Osteoblast (primary cell): ENCODE data around the gene IRF8. TPM values are rescaled to one million over a fixed set of nuclear protein-coding genes. Genes with fewer than 3 reads are reported as not detected.
"Not testable (repeated sequence)": the region's sequence is repeated elsewhere in the genome, so short reads cannot be mapped to it uniquely, and the experiment has no call there.

Source experiments
- DNase-seq: peaks from one replicate; pipeline ENCODE4 v3.0.0; 2011; ENCODE audit warnings: low spot score, mixed read lengths; ENCODE audit not compliant: insufficient read length; ENCODE audit errors: missing footprints
- H2AFZ ChIP-seq: 2 replicates; pipeline ENCODE4 v1.6.0; 2011; ENCODE audit warnings: mild to moderate bottlenecking, low read length
- H3K27ac ChIP-seq: 2 replicates; pipeline ENCODE4 v1.5.1; 2011; ENCODE audit warnings: mild to moderate bottlenecking, low read depth, low read length, moderate library complexity
- H3K27me3 ChIP-seq: 2 replicates; pipeline ENCODE4 v1.6.0; 2012; ENCODE audit warnings: mild to moderate bottlenecking, control low read depth, inconsistent platforms, low read length, moderate library complexity; ENCODE audit not compliant: insufficient read depth
- H3K36me3 ChIP-seq: 2 replicates; pipeline ENCODE4 v1.5.1; 2011; ENCODE audit warnings: mild to moderate bottlenecking, low read length, control low read depth, moderate library complexity; ENCODE audit not compliant: insufficient read depth
- H3K4me1 ChIP-seq: 2 replicates; pipeline ENCODE4 v1.5.1; 2011; ENCODE audit warnings: mild to moderate bottlenecking, low read length, control low read depth, moderate library complexity; ENCODE audit not compliant: insufficient read depth
- H3K4me2 ChIP-seq: 2 replicates; pipeline ENCODE4 v1.6.0; 2011; ENCODE audit warnings: mild to moderate bottlenecking, low read length; ENCODE audit not compliant: insufficient read depth
- H3K4me3 ChIP-seq: fragments of 200-600 bp; sonication (generic); 3 replicates; pipeline ENCODE4 v1.5.1; 2012; ENCODE audit warnings: mild to moderate bottlenecking, low read length, inconsistent platforms; ENCODE audit not compliant: insufficient read depth
- H3K79me2 ChIP-seq: 2 replicates; pipeline ENCODE4 v1.6.0; 2012; ENCODE audit warnings: mild to moderate bottlenecking, low read length, control low read depth, inconsistent platforms; ENCODE audit not compliant: insufficient read depth
- H3K9me3 ChIP-seq: 2 replicates; pipeline ENCODE4 v1.5.1; 2011; ENCODE audit warnings: low read depth, low read length, control low read depth
- H4K20me1 ChIP-seq: 2 replicates; pipeline ENCODE4 v1.6.0; 2012; ENCODE audit warnings: mild to moderate bottlenecking, low read length, control low read depth; ENCODE audit not compliant: insufficient read depth
- total RNA-seq: library from RNA; depleted of rRNA; stranded (reverse); fragments of >200 nt; gene quantifications from 2 replicates; pipeline ENCODE4 v1.2.3, GENCODE V29; 2012
- TF ChIP-seq, protein P1 (sequence below): IDR thresholded peaks from 2 replicates; pipeline ENCODE4 v1.5.1; 2011; ENCODE audit warnings: mild to moderate bottlenecking, low read depth, low read length, moderate library complexity; ENCODE audit errors: extremely low read depth

Gene IRF8
- total RNA-seq, 1 donor: 0.36 TPM

DNA sequence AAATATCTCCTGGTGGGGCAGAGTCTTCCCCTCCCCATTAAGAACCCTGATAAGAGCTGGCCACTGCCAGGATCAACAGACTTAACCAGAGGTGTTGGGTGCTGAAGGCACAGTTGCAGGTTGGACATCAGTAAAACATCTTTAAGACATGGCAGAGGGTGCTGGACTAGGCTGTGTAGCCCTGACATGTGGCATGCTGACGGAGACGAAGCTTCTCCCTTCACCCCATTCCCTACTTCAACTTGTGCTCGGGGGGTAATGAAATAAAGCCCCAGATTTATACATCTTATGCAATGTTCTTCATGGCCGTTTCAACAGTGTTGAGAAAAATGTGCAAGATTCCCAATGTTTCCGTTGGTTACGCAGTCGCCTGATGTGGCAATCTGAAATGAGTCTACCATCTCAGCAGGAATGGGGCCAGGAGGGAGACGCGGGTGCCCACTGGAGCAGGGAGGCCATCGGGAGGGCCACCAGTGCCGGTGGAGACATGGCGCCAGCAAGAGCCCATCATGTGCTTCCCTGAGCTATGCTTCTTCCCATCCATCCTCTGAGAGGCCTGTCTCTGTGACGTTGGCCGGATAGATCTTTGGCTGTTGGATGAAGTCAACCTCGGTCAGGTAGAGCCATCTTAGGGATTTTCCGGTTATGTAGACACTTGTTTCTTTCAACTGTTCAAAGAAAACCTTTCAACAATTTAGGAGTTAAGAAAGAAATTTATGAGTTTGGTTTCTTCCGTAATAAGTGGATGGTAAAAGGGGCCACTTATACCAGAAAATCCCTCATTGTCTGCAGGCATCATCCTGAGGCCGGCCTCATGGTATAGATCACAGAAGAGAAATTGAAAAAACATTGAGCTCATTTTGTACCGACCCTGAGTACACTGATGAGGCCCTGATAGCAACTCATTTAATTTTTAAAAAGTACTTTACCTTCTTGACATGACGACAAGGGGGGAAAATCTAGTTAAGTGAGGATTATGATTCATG is 6.4 kb downstream of the IRF8 start:
- Histone ChIP-seq H4K20me1 (no peaks in the 10 kb centered on the region), H3K4me3 (no peak overlapping the region), H3K36me3 (no peaks in the 10 kb centered on the region), H3K27me3 (peaks cover 29% of the 10 kb centered on the region), H3K79me2 (no peaks in the 10 kb centered on the region), H2AFZ (no peak overlapping the region), H3K4me1 (no peaks in the 10 kb centered on the region), H3K27ac (no peak overlapping the region), H3K4me2 (no peak overlapping the region), H3K9me3 (no peaks in the 10 kb centered on the region)
- no peak for DNase-seq
- TF ChIP-seq, protein P1, sequence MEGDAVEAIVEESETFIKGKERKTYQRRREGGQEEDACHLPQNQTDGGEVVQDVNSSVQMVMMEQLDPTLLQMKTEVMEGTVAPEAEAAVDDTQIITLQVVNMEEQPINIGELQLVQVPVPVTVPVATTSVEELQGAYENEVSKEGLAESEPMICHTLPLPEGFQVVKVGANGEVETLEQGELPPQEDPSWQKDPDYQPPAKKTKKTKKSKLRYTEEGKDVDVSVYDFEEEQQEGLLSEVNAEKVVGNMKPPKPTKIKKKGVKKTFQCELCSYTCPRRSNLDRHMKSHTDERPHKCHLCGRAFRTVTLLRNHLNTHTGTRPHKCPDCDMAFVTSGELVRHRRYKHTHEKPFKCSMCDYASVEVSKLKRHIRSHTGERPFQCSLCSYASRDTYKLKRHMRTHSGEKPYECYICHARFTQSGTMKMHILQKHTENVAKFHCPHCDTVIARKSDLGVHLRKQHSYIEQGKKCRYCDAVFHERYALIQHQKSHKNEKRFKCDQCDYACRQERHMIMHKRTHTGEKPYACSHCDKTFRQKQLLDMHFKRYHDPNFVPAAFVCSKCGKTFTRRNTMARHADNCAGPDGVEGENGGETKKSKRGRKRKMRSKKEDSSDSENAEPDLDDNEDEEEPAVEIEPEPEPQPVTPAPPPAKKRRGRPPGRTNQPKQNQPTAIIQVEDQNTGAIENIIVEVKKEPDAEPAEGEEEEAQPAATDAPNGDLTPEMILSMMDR: no peak

GRCh38 chr16:85906349-85906748 is 7.4 kb downstream of the IRF8 start:
- Histone ChIP-seq H2AFZ (no peak overlapping the region), H3K4me3 (no peak overlapping the region), H4K20me1 (no peaks in the 10 kb centered on the region), H3K4me2 (no peak overlapping the region), H3K27ac (no peak overlapping the region), H3K27me3 (peaks cover 20% of the 10 kb centered on the region), H3K36me3 (no peaks in the 10 kb centered on the region), H3K79me2 (no peaks in the 10 kb centered on the region), H3K9me3 (no peaks in the 10 kb centered on the region), H3K4me1 (no peaks in the 10 kb centered on the region)
- DNase-seq: no peak
- TF ChIP-seq, protein P1: no peak

DNA sequence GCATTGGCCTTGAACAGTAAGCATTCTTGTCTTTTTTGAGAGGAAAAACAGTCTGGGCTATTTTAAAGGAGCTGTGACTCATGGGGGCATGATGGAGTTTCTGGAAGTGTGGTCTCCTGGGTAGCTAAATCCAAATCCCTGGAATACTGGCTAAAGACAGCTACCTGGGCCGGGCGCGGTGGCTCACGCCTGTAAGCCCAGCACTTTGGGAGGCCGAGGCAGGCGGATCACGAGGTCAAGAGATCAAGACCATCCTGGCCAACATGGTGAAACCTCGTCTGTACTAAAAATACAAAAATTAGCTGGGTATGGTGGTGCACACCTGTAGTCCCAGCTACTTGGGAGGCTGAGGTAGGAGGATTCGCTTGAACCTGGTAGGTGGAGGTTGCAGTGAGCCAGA is 8.3 kb downstream of the IRF8 start:
- not testable (repeated sequence) for H3K4me3 ChIP-seq, H3K4me1 ChIP-seq, H3K4me2 ChIP-seq, DNase-seq, H3K9me3 ChIP-seq, H3K27ac ChIP-seq, H3K36me3 ChIP-seq, H2AFZ ChIP-seq, H3K79me2 ChIP-seq, H4K20me1 ChIP-seq
- peaks cover 12% of the 10 kb centered on the region for H3K27me3 ChIP-seq

GRCh38 chr16:85908444-85908843 is 9.5 kb downstream of the IRF8 start:
- TF ChIP-seq, protein P1: no peak
- no peak overlapping the region for H3K4me3 ChIP-seq
- no peak for DNase-seq
- H3K4me1 ChIP-seq: no peaks in the 10 kb centered on the region
- no peaks in the 10 kb centered on the region for H3K79me2 ChIP-seq
- H3K27me3 ChIP-seq: peaks cover 10% of the 10 kb centered on the region
- H2AFZ ChIP-seq: no peak overlapping the region
- no peaks in the 10 kb centered on the region for H4K20me1 ChIP-seq
- H3K4me2 ChIP-seq: no peak overlapping the region
- no peaks in the 10 kb centered on the region for H3K36me3 ChIP-seq
- H3K27ac ChIP-seq: no peak overlapping the region
- no peaks in the 10 kb centered on the region for H3K9me3 ChIP-seq
